A673 (cell line): Measurements from ENCODE around the gene INSYN1. TPM values are rescaled to one million over a fixed set of nuclear protein-coding genes. Genes with fewer than 3 reads are reported as not detected.
A peak's percentile ranks its signal among the peaks of the same experiment; 100 is the strongest.
"Not testable (repeated sequence)": the region's sequence is repeated elsewhere in the genome, so short reads cannot be mapped to it uniquely, and the experiment has no call there.

Experiments
- BruUV-seq: library from RNA; stranded (reverse); fragments of 400-500 nt; replicated peaks from 2 replicates; lab custom pipeline; 2021; lab: Mats Ljungman, UMichigan
- CTCF ChIA-PET: fragments of 300-600 bp; sonication (Branson Sonifier 250); formaldehyde crosslinking; loops from one replicate; lab custom pipeline; 2022; ENCODE audit warnings: antibody characterized with exemption; lab: Charles Lee
- POLR2A ChIA-PET: fragments of 300-600 bp; sonication (Branson Sonifier 250); formaldehyde crosslinking; loops from one replicate; lab custom pipeline; 2022; ENCODE audit warnings: antibody characterized with exemption; ENCODE audit not compliant: low non-redundant PET; lab: Charles Lee
- DNase-seq: peaks from one replicate; pipeline ENCODE4 v3.0.0-alpha.2; 2015; ENCODE audit warnings: low spot score
- H3K27ac ChIP-seq: fragments of 200-600 bp; sonication (generic); 2 replicates; pipeline ENCODE4 v1.5.1; 2016; ENCODE audit warnings: mixed run types, low read depth, mild to moderate bottlenecking, mixed read lengths, antibody characterized with exemption, low read length; ENCODE audit not compliant: poor library complexity, severe bottlenecking
- H3K27me3 ChIP-seq: fragments of 200-600 bp; sonication (generic); replicated peaks from 2 replicates; pipeline ENCODE4 v1.6.1; 2017; ENCODE audit warnings: mixed run types, low read depth, mild to moderate bottlenecking, mixed read lengths, antibody characterized with exemption, low read length; ENCODE audit not compliant: insufficient read depth, poor library complexity
- H3K36me3 ChIP-seq: fragments of 200-600 bp; sonication (generic); 2 replicates; pipeline ENCODE4 v1.6.1; 2016; ENCODE audit warnings: mixed run types, mild to moderate bottlenecking, mixed read lengths, antibody characterized with exemption, low read length; ENCODE audit not compliant: insufficient read depth, poor library complexity, severe bottlenecking
- H3K4me1 ChIP-seq: fragments of 200-600 bp; sonication (generic); 2 replicates; pipeline ENCODE4 v1.6.1; 2017; ENCODE audit warnings: mixed run types, mild to moderate bottlenecking, mixed read lengths, antibody characterized with exemption, low read length; ENCODE audit not compliant: insufficient read depth, poor library complexity, severe bottlenecking
- H3K4me3 ChIP-seq: fragments of 200-600 bp; sonication (generic); 2 replicates; pipeline ENCODE4 v1.5.1; 2016; ENCODE audit warnings: low read depth, mixed run types, mild to moderate bottlenecking, mixed read lengths, low read length; ENCODE audit not compliant: poor library complexity, severe bottlenecking
- H3K9me3 ChIP-seq: fragments of 200-600 bp; sonication (generic); 2 replicates; pipeline ENCODE4 v1.6.1; 2016; ENCODE audit warnings: mixed run types, low read depth, mild to moderate bottlenecking, mixed read lengths, antibody characterized with exemption, low read length; ENCODE audit not compliant: poor library complexity, severe bottlenecking
- CTCF ChIP-seq: fragments of 300-800, 200-600 bp; sonication (generic); conservative IDR thresholded peaks from 2 replicates; pipeline ENCODE4 v1.5.1; 2017; ENCODE audit warnings: low read depth, mild to moderate bottlenecking, antibody characterized with exemption, low read length, moderate library complexity, mixed read lengths
- EZH2 ChIP-seq: fragments of 200-600 bp; sonication (generic); IDR thresholded peaks from 2 replicates; pipeline ENCODE4 v1.6.1; 2017; ENCODE audit warnings: borderline replicate concordance, low read depth, mild to moderate bottlenecking, mixed read lengths, antibody characterized with exemption, low read length; ENCODE audit not compliant: poor library complexity, severe bottlenecking
- intact Hi-C: fragments of 100-400 bp; cut with micrococcal nuclease; formaldehyde crosslinking; loops from one replicate; pipeline ENCODE4 v1.10.0; 2022; ENCODE audit not compliant: unreplicated experiment
- total RNA-seq: library from RNA; stranded (reverse); gene quantifications from 2 replicates; pipeline ENCODE4 v1.2.3, GENCODE V29; 2021

Gene INSYN1
- total RNA-seq, 1 experiment from 2014 or later = 0.54 TPM

- TF ChIP-seq EZH2 (no peak), CTCF (peak; percentile 91)
- intact Hi-C loops = loop anchor here (5.0 kb wide), 1 partner anchor 398 kb away; no protein-coding TSS in a partner anchor
Observed at GRCh38 chr15:73704869-73705645, 48.1 kb downstream of the INSYN1 start.

GRCh38 chr15:73704142-73704868, 48.8 kb downstream of the INSYN1 start:
- POLR2A ChIA-PET, H3K27ac ChIP-seq, H3K9me3 ChIP-seq, H3K4me1 ChIP-seq, H3K27me3 ChIP-seq, DNase-seq, H3K4me3 ChIP-seq, BruUV-seq: not testable (repeated sequence)
- intact Hi-C loops = loop anchor here (5.0 kb wide), 1 partner anchor 397 kb away; no protein-coding TSS in a partner anchor
- peaks cover 10% of the 10 kb centered on the region for H3K36me3 ChIP-seq
- CTCF ChIA-PET = interaction anchor here (0.6 to 1.3 kb wide), 7 partner anchors 13 to 575 kb away, joined by 3 to 14 read pairs (median 3); no protein-coding TSS in a partner anchor

More at GRCh38 chr15:73704869-73705645, 48.1 kb downstream of the INSYN1 start:
- BruUV-seq = no TSS peak
- Histone ChIP-seq H3K27me3 (no peaks in the 10 kb centered on the region), H3K4me1 (no peaks in the 10 kb centered on the region), H3K4me3 (no peak overlapping the region), H3K27ac (no peak overlapping the region), H3K9me3 (no peaks in the 10 kb centered on the region), H3K36me3 (peaks cover 10% of the 10 kb centered on the region)
- CTCF ChIA-PET = interaction anchor here (0.6 to 1.3 kb wide), 7 partner anchors 13 to 576 kb away, joined by 3 to 14 read pairs (median 3); no protein-coding TSS in a partner anchor
- peak; percentile 68 for DNase-seq
- POLR2A ChIA-PET = no interaction called here

- H3K4me3 ChIP-seq, BruUV-seq, DNase-seq, H3K27me3 ChIP-seq, H3K27ac ChIP-seq, POLR2A ChIA-PET, H3K9me3 ChIP-seq, H3K4me1 ChIP-seq: not testable (repeated sequence)
- intact Hi-C loops = loop anchor here (5.0 kb wide), 1 partner anchor 396 kb away; no protein-coding TSS in a partner anchor
- peaks cover 10% of the 10 kb centered on the region for H3K36me3 ChIP-seq
- CTCF ChIA-PET = interaction anchor here (1.1 kb wide), 1 partner anchor 143 kb away, joined by 5 read pairs; no protein-coding TSS in a partner anchor
Observed at GRCh38 chr15:73703601-73704000, 49.5 kb downstream of the INSYN1 start.

- H3K4me3 ChIP-seq, BruUV-seq, H3K9me3 ChIP-seq, H3K27me3 ChIP-seq, POLR2A ChIA-PET, H3K27ac ChIP-seq, DNase-seq, CTCF ChIA-PET, H3K4me1 ChIP-seq: not testable (repeated sequence)
- peaks cover 10% of the 10 kb centered on the region for H3K36me3 ChIP-seq
- intact Hi-C loops = loop anchor here (5.0 kb wide), 1 partner anchor 395 kb away; no protein-coding TSS in a partner anchor
Observed at GRCh38 chr15:73702311-73703239, 50.6 kb downstream of the INSYN1 start.
